Endothelial cell of umbilical vein (primary cell): ENCODE data around the gene LAMA5.

Experiments
- CTCF ChIP-seq, 2 donors: IDR thresholded peaks; 1 replicate in 1 of 2; 2 replicates in 1 of 2; pipeline ENCODE4 v1.5.1; 2011; ENCODE audit warnings: low read length in 2 of 2, mild to moderate bottlenecking in 2 of 2, moderate library complexity in 2 of 2, control low read depth in 1 of 2, inconsistent platforms in 1 of 2, low read depth in 1 of 2; ENCODE audit not compliant: insufficient read depth in 1 of 2; ENCODE audit errors: extremely low read depth in 1 of 2
- EZH2 ChIP-seq: IDR thresholded peaks from 2 replicates; pipeline ENCODE4 v1.6.1; 2012; ENCODE audit warnings: borderline replicate concordance, low read depth, mild to moderate bottlenecking, moderate library complexity, low read length, inconsistent platforms; ENCODE audit not compliant: severe bottlenecking
- FOS ChIP-seq: IDR thresholded peaks from 2 replicates; pipeline ENCODE4 v1.6.1; 2011; ENCODE audit warnings: mild to moderate bottlenecking, low read length, moderate library complexity, borderline replicate concordance; ENCODE audit not compliant: insufficient read depth
- GATA2 ChIP-seq: IDR thresholded peaks from 2 replicates; pipeline ENCODE4 v1.7.0; 2011; ENCODE audit warnings: low read depth, mild to moderate bottlenecking, moderate library complexity, mixed read lengths, low read length; ENCODE audit not compliant: insufficient read length, insufficient read depth
- JUN ChIP-seq: IDR thresholded peaks from 2 replicates; pipeline ENCODE4 v1.6.1; 2011; ENCODE audit warnings: borderline replicate concordance, low read depth; ENCODE audit not compliant: insufficient read length, insufficient read depth
- MAX ChIP-seq: IDR thresholded peaks from 2 replicates; pipeline ENCODE4 v1.6.1; 2011; ENCODE audit not compliant: insufficient read depth, insufficient read length
- MYC ChIP-seq: IDR thresholded peaks from one replicate; pipeline ENCODE4 v1.6.1; 2011; ENCODE audit warnings: mild to moderate bottlenecking, low read depth, low read length
- POLR2A ChIP-seq: IDR thresholded peaks from 2 replicates; pipeline ENCODE4 v1.6.1; 2012; ENCODE audit warnings: low read depth, mild to moderate bottlenecking, control low read depth, low read length
- POLR2AphosphoS5 ChIP-seq: IDR thresholded peaks from 2 replicates; pipeline ENCODE4 v1.6.1; 2012; ENCODE audit warnings: low read depth, mild to moderate bottlenecking, control low read depth, low read length, moderate library complexity; ENCODE audit not compliant: insufficient read depth

GRCh38 chr20:62327726-62328495, 39.2 kb downstream of the LAMA5 start:
- TF ChIP-seq CTCF (IDR thresholded peaks at IDR 0.05; ENCODE audit: extremely low read depth in 1 of 2, insufficient read depth in 1 of 2, low read depth in 1 of 2, low read length in 2 of 2): no peak
- no peak for TF ChIP-seq POLR2AphosphoS5
- TF ChIP-seq EZH2: no peak
- no peak for TF ChIP-seq MYC
- no peak for TF ChIP-seq POLR2A
- TF ChIP-seq MAX: no peak
- no peak for TF ChIP-seq FOS
- TF ChIP-seq JUN: no peak
- TF ChIP-seq GATA2: no peak
